Osteocyte (in vitro differentiated cells): ENCODE data around the gene LINS1. TPM values are rescaled to one million over a fixed set of nuclear protein-coding genes. Genes with fewer than 3 reads are reported as not detected.

ENCODE experiments used
- DNase-seq: peaks from one replicate; pipeline ENCODE4 v3.0.0; 2021; ENCODE audit warnings: mixed read lengths; ENCODE audit not compliant: unreplicated experiment; ENCODE audit errors: extremely low spot score
- H3K27ac Mint-ChIP-seq: one replicate; pipeline ENCODE4 v1.8.0; 2021; ENCODE audit warnings: mild to moderate bottlenecking, mixed read lengths; ENCODE audit not compliant: unreplicated experiment
- H3K27me3 Mint-ChIP-seq: one replicate; pipeline ENCODE4 v1.8.0; 2021; ENCODE audit warnings: mixed read lengths; ENCODE audit not compliant: unreplicated experiment
- H3K36me3 Mint-ChIP-seq: one replicate; pipeline ENCODE4 v1.8.0; 2021; ENCODE audit warnings: mixed read lengths; ENCODE audit not compliant: unreplicated experiment
- H3K4me1 Mint-ChIP-seq: one replicate; pipeline ENCODE4 v1.8.0; 2021; ENCODE audit warnings: mixed read lengths; ENCODE audit not compliant: unreplicated experiment
- H3K4me3 Mint-ChIP-seq: one replicate; pipeline ENCODE4 v1.8.0; 2021; ENCODE audit warnings: mild to moderate bottlenecking, moderate library complexity, mixed read lengths; ENCODE audit not compliant: unreplicated experiment
- H3K9me3 Mint-ChIP-seq: one replicate; pipeline ENCODE4 v1.8.0; 2021; ENCODE audit warnings: mixed read lengths; ENCODE audit not compliant: unreplicated experiment
- CTCF ChIP-seq: fragments of 200-600 bp; sonication (generic); IDR thresholded peaks from 2 replicates; pipeline ENCODE4 v1.5.0; 2021; ENCODE audit warnings: antibody characterized with exemption, mild to moderate bottlenecking, moderate library complexity
- total RNA-seq: library from RNA; stranded (reverse); gene quantifications from 2 replicates; pipeline ENCODE4 v1.2.1, GENCODE V29; 2021

The LINS1 gene
- total RNA-seq, 1 donor from 2014 or later, result 9.7 TPM

DNA sequence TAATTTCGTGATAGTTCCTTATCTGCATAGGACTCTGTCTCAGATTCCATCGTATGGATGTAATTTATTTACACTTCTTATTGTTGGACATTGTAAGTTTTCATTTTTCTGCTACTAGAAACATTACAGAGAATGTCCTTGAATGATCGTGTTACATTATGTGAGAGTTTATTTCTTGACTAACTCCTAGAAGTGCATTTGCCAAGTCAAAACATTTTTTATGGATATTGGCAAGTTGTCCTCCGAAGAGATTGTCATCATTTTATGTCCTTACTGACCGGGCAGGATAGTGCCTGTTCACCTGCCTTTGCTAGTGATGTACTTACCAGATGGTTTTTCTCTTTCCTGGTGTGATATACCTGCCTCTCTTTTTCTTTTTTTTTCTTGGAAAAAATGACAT lies 13.8 kb upstream of the LINS1 start:
- TF ChIP-seq CTCF, result no peak
- no peak for DNase-seq
- Mint-ChIP-seq H3K4me1 (no peaks in the 10 kb centered on the region), H3K4me3 (no peak overlapping the region), H3K27ac (no peak overlapping the region), H3K36me3 (peaks cover 26% of the 10 kb centered on the region), H3K9me3 (no peaks in the 10 kb centered on the region), H3K27me3 (no peaks in the 10 kb centered on the region)

DNA sequence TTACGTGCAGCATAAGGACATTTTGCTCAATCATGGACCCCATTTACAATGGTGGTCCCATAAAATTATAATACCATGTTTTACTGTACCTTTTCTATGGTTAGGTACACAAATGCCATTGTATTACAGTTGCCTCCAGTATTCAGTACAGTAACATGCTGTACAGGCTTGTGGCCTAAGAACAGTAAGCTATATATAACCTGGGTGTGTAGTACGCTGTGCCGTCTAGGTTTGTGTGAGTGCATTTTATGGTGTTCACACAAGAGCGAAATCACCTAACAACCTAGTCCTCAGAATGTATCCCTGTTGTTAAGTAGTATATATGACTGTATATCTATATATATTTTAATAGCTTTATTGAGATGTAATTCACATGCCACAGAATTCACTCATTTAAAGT lies 12.9 kb upstream of the LINS1 start:
- H3K36me3 Mint-ChIP-seq, result peaks cover 26% of the 10 kb centered on the region
- no peak for TF ChIP-seq CTCF

DNA sequence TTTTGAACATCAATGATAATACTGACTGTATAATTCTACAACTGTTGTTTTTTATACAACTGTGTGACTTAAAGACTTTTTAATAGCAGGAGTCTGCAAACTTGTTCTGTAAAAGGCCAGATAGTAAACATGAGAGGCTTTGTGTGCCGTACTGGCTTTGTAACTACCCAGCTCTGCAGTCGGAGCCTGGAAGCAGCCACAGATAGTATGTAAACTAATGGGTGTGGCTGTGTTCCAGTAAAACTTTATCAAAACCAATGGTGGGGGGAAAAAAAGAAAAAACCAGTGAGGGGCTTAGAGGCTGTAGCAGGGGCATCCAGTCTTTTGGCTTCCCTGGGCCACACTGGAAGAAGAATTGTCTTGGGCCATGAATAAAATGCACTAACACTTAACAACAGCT lies 12.4 kb upstream of the LINS1 start:
- Mint-ChIP-seq H3K27ac (no peak overlapping the region), H3K9me3 (no peaks in the 10 kb centered on the region), H3K36me3 (peaks cover 27% of the 10 kb centered on the region), H3K4me3 (no peak overlapping the region), H3K27me3 (no peaks in the 10 kb centered on the region), H3K4me1 (no peaks in the 10 kb centered on the region)
- DNase-seq, result no peak
- TF ChIP-seq CTCF, result no peak

More for the DNA sequence above, 12.9 kb upstream of the LINS1 start:
- Mint-ChIP-seq H3K27ac (no peak overlapping the region), H3K4me3 (no peak overlapping the region), H3K4me1 (no peaks in the 10 kb centered on the region), H3K27me3 (no peaks in the 10 kb centered on the region), H3K9me3 (no peaks in the 10 kb centered on the region)
- no peak for DNase-seq

DNA sequence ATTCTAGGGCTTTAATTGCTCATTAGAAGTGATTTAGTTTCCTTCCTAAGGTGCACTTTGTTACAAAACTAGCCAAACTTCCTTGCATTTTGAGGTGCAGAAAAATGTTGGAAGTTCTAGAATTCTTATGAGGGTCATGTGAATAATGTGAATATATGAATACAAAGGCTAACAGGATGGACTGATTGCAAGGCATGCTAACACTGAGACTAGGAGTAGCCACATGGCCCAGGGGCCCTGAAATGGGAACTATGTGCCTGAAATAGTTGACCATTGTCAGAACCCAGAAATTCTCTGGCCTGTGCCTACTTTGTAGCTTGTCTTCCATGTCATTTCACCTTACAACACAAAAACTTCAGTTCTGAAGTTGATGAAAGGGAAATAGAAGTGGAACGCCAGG lies 11.2 kb upstream of the LINS1 start:
- H3K9me3 Mint-ChIP-seq, result no peaks in the 10 kb centered on the region
- no peak overlapping the region for H3K27ac Mint-ChIP-seq
- no peaks in the 10 kb centered on the region for H3K4me1 Mint-ChIP-seq
- TF ChIP-seq CTCF, result no peak
- H3K36me3 Mint-ChIP-seq, result peaks cover 26% of the 10 kb centered on the region
- no peak overlapping the region for H3K4me3 Mint-ChIP-seq
- no peaks in the 10 kb centered on the region for H3K27me3 Mint-ChIP-seq
- DNase-seq, result no peak

GRCh38 chr15:100612539-100612938 lies 10.6 kb upstream of the LINS1 start:
- no peak overlapping the region for H3K27ac Mint-ChIP-seq
- TF ChIP-seq CTCF, result no peak
- no peak for DNase-seq
- H3K4me3 Mint-ChIP-seq, result no peak overlapping the region
- H3K36me3 Mint-ChIP-seq, result peaks cover 26% of the 10 kb centered on the region
- no peaks in the 10 kb centered on the region for H3K4me1 Mint-ChIP-seq
- no peaks in the 10 kb centered on the region for H3K9me3 Mint-ChIP-seq
- no peaks in the 10 kb centered on the region for H3K27me3 Mint-ChIP-seq
